H1 (cell line): ENCODE measurements around the gene XPNPEP3. TPM values are rescaled to one million over a fixed set of nuclear protein-coding genes. Genes with fewer than 3 reads are reported as not detected.

Experiments
- BRCA1 ChIP-seq: IDR thresholded peaks from 2 replicates; pipeline ENCODE4 v1.6.1; 2012; ENCODE audit warnings: low read depth, low read length, improper control_type of control experiment
- CHD1 ChIP-seq: IDR thresholded peaks from 2 replicates; pipeline ENCODE4 v1.6.1; 2012; ENCODE audit warnings: low read depth, low read length, improper control_type of control experiment
- EZH2 ChIP-seq: fragments of 200-600 bp; sonication (generic); IDR thresholded peaks from 2 replicates; pipeline ENCODE4 v1.7.1; 2012; ENCODE audit warnings: low read depth, mild to moderate bottlenecking, moderate library complexity, low read length, inconsistent platforms; ENCODE audit not compliant: severe bottlenecking
- GTF2F1 ChIP-seq: IDR thresholded peaks from 2 replicates; pipeline ENCODE4 v1.6.1; 2012; ENCODE audit warnings: low read depth, low read length, improper control_type of control experiment, borderline replicate concordance
- HDAC6 ChIP-seq: IDR thresholded peaks from one replicate; pipeline ENCODE4 v1.7.1; 2012; ENCODE audit warnings: low read depth, mild to moderate bottlenecking, inconsistent platforms, low read length, moderate library complexity
- JUN ChIP-seq: IDR thresholded peaks from 2 replicates; pipeline ENCODE4 v1.6.1; 2011; ENCODE audit warnings: low read depth, mild to moderate bottlenecking, improper control_type of control experiment, low read length
- JUND ChIP-seq: IDR thresholded peaks from 2 replicates; pipeline ENCODE4 v1.6.1; 2011; ENCODE audit warnings: mild to moderate bottlenecking, improper control_type of control experiment, low read length
- KDM4A ChIP-seq: IDR thresholded peaks from one replicate; pipeline ENCODE4 v1.7.1; 2012; ENCODE audit warnings: low read depth, mild to moderate bottlenecking, moderate library complexity, low read length, inconsistent platforms; ENCODE audit not compliant: severe bottlenecking
- KDM5A ChIP-seq: fragments of 200-600 bp; IDR thresholded peaks from 2 replicates; pipeline ENCODE4 v1.7.1; 2012; ENCODE audit warnings: mild to moderate bottlenecking, low read length, inconsistent platforms, mixed read lengths
- NRF1 ChIP-seq: IDR thresholded peaks from 2 replicates; pipeline ENCODE4 v1.6.1; 2011; ENCODE audit warnings: mild to moderate bottlenecking, low read depth, low read length, improper control_type of control experiment
- PHF8 ChIP-seq: fragments of 200-600 bp; sonication (generic); conservative IDR thresholded peaks from 2 replicates; pipeline ENCODE4 v1.7.1; 2012; ENCODE audit warnings: low read depth, mild to moderate bottlenecking, inconsistent platforms, low read length, moderate library complexity
- POLR2A ChIP-seq, 2 experiments: IDR thresholded peaks; 1 replicate in 1 of 2; 2 replicates in 1 of 2; pipeline ENCODE4 v1.6.1; 2011; ENCODE audit warnings: low read depth in 2 of 2, low read length in 2 of 2, mild to moderate bottlenecking in 2 of 2; ENCODE audit errors: control extremely low read depth in 1 of 2
- RBBP5 ChIP-seq: IDR thresholded peaks from 2 replicates; pipeline ENCODE4 v1.7.1; 2012; ENCODE audit warnings: low read depth, mild to moderate bottlenecking, inconsistent platforms, low read length, moderate library complexity, borderline replicate concordance
- RNF2 ChIP-seq: fragments of 200-900, 300-1000 bp; sonication (generic); IDR thresholded peaks from 2 replicates; pipeline ENCODE4 v1.7.1; 2016; ENCODE audit warnings: borderline replicate concordance, low read depth, mild to moderate bottlenecking, antibody characterized with exemption, low read length; ENCODE audit not compliant: poor library complexity, severe bottlenecking; ENCODE audit errors: missing control alignments
- RXRA ChIP-seq: IDR thresholded peaks from 2 replicates; pipeline ENCODE4 v1.6.1; 2011; ENCODE audit warnings: low read depth, mild to moderate bottlenecking, low read length, moderate library complexity; ENCODE audit not compliant: insufficient read depth
- SIN3A ChIP-seq, 2 experiments: IDR thresholded peaks in 1 of 2; conservative IDR thresholded peaks in 1 of 2; 2 replicates each; pipeline ENCODE4 v1.6.1; 2011 to 2012; ENCODE audit warnings: low read length in 2 of 2, improper control_type of control experiment in 1 of 2, low read depth in 1 of 2, mild to moderate bottlenecking in 1 of 2
- SP1 ChIP-seq: IDR thresholded peaks from 2 replicates; pipeline ENCODE4 v1.6.1; 2011; ENCODE audit warnings: low read depth, low read length
- SUZ12 ChIP-seq: fragments of 200-600 bp; sonication (generic); IDR thresholded peaks from 2 replicates; pipeline ENCODE4 v1.6.1; 2012; ENCODE audit warnings: mild to moderate bottlenecking, inconsistent platforms, low read length, moderate library complexity, mixed read lengths
- TAF7 ChIP-seq: optimal IDR thresholded peaks from 2 replicates; pipeline ENCODE3; 2011; ENCODE audit warnings: low read depth, mild to moderate bottlenecking, inconsistent platforms, low read length, moderate library complexity, borderline replicate concordance
- TBP ChIP-seq: IDR thresholded peaks from 2 replicates; pipeline ENCODE4 v1.6.1; 2011; ENCODE audit warnings: low read depth, low read length, improper control_type of control experiment
- TEAD4 ChIP-seq: IDR thresholded peaks from 2 replicates; pipeline ENCODE4 v1.6.1; 2012; ENCODE audit warnings: low read depth, low read length, inconsistent platforms, mixed read lengths
- polyA plus RNA-seq, 7 experiments: library from polyadenylated mRNA; depleted of rRNA in 3 of 7; stranded (reverse) in 5 of 7; unstranded in 2 of 7; fragments of >200 nt in 5 of 7; fragments of 200-250 nt in 2 of 7; gene quantifications; 1 replicate in 5 of 7; 2 replicates in 1 of 7; 4 replicates in 1 of 7; pipeline versions ENCODE4 v1.2.1 to v1.2.3, GENCODE V29; 2011 to 2013; ENCODE audit warnings: missing spikeins in 2 of 7, mixed read lengths in 2 of 7
- total RNA-seq: library from RNA; stranded (reverse); fragmentation: NEBNext Ultra II Directional; extraction: Animal tissue kit (Norgen Biotek cat#: 25700); gene quantifications from 2 replicates; pipeline ENCODE4 v1.2.1, GENCODE V29; 2021
- TF ChIP-seq, protein P1 (sequence below): IDR thresholded peaks from 2 replicates; pipeline ENCODE4 v1.6.1; 2012; ENCODE audit warnings: low read length, inconsistent platforms

Gene XPNPEP3
- total and polyA plus RNA-seq, 2 of the 8 experiments (the other 6 are each of a cell fraction or from before 2014, with no cell fraction given): 25.8 to 29.2 TPM

DNA sequence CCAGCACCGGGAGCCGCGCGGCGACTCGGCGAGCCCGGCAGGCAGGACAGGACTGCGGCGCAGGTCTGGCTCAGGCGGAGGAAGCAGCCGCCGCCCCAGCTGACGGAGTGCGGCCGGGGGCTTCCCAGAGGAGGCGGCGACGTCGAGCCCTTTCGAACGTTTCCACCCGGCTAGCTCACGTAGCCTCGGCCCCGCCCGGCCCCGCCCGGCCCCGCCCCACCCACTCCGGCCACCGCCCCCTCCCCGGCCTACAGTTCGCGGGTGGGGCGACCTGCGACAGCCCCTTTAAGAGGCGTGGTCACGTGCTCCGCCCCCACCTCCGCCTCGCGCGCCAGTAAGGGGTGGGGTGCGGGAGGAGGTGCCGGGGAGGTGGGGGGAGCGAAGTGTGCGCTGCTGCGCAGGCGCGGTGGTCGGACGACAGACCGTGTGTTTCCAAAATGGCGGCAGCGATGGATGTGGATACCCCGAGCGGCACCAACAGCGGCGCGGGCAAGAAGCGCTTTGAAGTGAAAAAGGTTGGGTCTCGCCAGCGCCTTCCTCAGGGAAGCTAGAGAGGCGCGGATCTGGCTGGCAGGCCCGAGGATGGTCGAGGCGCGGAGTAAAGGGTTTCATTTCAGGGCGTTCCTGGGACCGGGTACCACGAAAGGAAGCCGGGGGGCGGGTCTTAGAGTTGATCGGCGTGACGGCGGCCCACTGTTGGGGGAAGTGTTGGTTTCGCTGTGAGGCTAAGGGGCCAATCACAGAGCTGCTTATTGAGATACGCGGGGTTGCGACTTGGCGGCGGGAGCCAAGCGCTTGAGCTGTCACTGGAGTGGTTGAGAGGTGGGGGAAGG, 94.2 kb downstream of the XPNPEP3 start, which contains the start of gene RBX1 (continued):
- TF ChIP-seq CHD1 (no peak; the same call in 1 of the 2 replicates), KDM4A (no peak), HDAC6 (no peak), TBP (peak; percentile 90), BRCA1 (no peak), JUN (no peak), GTF2F1 (no peak), POLR2A (IDR thresholded peaks at IDR 0.05; ENCODE audit: control extremely low read depth in 1 of 2, low read depth in 2 of 2, low read length in 2 of 2) (peak; percentile 54 to 84), RNF2 (no peak), TAF7 (peak; percentile 91), PHF8 (peak; percentile 96), RXRA (no peak), SIN3A (conservative IDR thresholded peaks at IDR 0.05 in 1 of 2, IDR thresholded peaks at IDR 0.05 in 1 of 2; ENCODE audit: low read depth in 1 of 2, low read length in 2 of 2) (peak; percentile 11 to 58; a peak in 2 of 4 replicates), JUND (peak; percentile 54; the same call in 1 of the 2 replicates), RBBP5 (0 out of 2 replicates have a peak, but pooled peaks have one; percentile 24), NRF1 (peak; percentile 79), EZH2 (no peak), TEAD4 (no peak), KDM5A (peak; percentile 98), SUZ12 (no peak), SP1 (peak; percentile 97)
- TF ChIP-seq, protein P1, sequence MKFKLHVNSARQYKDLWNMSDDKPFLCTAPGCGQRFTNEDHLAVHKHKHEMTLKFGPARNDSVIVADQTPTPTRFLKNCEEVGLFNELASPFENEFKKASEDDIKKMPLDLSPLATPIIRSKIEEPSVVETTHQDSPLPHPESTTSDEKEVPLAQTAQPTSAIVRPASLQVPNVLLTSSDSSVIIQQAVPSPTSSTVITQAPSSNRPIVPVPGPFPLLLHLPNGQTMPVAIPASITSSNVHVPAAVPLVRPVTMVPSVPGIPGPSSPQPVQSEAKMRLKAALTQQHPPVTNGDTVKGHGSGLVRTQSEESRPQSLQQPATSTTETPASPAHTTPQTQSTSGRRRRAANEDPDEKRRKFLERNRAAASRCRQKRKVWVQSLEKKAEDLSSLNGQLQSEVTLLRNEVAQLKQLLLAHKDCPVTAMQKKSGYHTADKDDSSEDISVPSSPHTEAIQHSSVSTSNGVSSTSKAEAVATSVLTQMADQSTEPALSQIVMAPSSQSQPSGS: no peak
